Measurements from ENCODE around the gene PXN.

The PXN gene

DNA sequence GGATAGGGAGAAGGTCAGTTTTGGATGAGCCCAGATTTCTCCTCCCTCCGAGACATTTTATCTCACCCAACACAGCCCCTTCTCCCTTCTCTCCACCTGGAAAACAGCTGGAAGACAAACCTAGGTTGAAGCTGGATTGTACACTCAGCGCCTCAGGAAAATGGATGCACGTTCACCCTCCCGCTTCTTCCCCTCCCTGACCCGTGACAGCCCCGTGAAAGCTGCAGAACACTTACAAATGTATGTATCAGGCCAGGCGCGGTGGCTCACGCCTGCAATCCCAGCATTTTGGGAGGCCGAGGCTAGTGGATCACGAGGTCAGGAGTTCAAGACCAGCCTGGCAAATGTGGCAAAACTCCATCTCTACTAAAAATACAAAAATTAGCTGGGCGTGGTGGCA, 22.0 kb upstream of the PXN start:
- no peak overlapping the region for H3K27ac ChIP-seq
- TF ChIP-seq, protein P1, sequence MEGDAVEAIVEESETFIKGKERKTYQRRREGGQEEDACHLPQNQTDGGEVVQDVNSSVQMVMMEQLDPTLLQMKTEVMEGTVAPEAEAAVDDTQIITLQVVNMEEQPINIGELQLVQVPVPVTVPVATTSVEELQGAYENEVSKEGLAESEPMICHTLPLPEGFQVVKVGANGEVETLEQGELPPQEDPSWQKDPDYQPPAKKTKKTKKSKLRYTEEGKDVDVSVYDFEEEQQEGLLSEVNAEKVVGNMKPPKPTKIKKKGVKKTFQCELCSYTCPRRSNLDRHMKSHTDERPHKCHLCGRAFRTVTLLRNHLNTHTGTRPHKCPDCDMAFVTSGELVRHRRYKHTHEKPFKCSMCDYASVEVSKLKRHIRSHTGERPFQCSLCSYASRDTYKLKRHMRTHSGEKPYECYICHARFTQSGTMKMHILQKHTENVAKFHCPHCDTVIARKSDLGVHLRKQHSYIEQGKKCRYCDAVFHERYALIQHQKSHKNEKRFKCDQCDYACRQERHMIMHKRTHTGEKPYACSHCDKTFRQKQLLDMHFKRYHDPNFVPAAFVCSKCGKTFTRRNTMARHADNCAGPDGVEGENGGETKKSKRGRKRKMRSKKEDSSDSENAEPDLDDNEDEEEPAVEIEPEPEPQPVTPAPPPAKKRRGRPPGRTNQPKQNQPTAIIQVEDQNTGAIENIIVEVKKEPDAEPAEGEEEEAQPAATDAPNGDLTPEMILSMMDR (conservative IDR thresholded peaks at IDR 0.05): no peak

DNA sequence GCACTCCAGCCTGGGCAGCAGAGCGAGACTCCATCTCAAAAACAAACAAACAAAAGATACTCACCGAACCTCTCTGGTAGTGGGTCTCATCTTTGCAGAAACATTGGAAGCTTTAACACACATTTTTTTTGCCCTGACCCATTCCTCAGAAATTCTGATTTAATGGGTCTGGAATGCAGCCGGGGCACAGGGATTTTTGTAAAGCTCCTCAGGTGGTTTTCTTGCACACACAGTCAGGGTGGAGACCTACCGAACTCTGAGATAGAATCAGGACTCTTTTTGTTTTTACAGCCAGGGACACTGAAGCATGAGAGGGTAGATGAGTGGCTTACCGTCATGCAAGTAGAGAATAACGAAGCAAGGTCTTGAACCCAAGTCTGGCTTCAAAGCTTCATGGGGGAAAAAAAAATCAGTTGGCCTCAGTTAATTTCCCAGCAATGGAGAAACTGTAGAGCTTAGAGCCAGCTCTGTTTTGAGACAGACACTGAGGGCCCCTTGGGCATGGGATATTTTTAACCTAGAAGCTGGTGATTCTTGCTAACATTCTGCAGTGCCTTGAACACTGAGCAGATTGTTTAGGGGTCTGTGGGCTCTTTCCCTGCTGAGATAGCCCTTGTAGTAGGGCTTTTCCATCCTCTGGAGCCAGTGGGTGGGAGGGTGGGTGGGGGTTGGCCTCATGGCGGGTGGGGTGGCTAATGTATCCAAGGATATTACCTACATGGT, 21.4 kb upstream of the PXN start:
- TF ChIP-seq, protein P1 (conservative IDR thresholded peaks at IDR 0.05): no peak
- H3K27ac ChIP-seq: no peak overlapping the region

DNA sequence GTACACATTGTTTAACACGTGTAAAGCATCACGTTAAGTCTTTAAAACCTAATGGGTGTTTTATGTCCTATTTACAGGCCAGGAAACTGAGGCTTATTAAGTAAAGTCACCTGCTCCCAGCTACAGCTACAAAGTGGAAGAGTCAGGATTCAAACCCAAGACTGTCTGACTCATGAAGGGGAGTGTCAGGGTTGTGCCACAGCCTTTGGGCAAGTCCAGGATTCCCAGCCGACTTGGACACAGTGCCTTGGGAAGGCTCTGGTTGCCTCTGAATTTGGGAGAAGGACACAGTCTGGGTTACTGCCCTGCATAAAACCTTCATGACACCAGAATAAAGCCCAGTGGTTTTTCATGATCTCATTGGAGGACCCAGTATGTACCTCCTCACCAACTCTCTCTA, 18.9 kb upstream of the PXN start:
- no peak overlapping the region for H3K27ac ChIP-seq
- TF ChIP-seq, protein P1 (conservative IDR thresholded peaks at IDR 0.05): no peak

DNA sequence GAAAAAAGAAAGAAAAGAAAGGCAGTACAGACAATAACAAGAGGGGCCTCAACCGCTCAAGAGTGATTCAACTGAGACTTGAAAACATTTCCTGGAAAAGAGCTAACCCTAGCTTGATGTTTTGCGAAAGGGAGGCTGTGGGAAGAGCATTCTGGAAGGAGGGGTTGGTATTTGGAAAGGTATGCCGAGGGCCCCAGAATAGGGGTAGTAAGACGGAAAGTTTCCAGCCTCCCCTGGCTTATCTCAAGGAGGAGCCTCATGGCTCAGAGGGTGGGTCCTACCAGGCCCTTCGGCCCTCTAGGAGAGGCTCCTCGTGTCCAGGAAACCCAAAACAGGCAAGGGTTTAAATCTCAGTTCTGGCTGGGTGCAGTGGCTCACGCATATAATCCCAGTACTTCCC, 17.8 kb upstream of the PXN start:
- H3K27ac ChIP-seq: no peak overlapping the region
- TF ChIP-seq, protein P1 (conservative IDR thresholded peaks at IDR 0.05): no peak

DNA sequence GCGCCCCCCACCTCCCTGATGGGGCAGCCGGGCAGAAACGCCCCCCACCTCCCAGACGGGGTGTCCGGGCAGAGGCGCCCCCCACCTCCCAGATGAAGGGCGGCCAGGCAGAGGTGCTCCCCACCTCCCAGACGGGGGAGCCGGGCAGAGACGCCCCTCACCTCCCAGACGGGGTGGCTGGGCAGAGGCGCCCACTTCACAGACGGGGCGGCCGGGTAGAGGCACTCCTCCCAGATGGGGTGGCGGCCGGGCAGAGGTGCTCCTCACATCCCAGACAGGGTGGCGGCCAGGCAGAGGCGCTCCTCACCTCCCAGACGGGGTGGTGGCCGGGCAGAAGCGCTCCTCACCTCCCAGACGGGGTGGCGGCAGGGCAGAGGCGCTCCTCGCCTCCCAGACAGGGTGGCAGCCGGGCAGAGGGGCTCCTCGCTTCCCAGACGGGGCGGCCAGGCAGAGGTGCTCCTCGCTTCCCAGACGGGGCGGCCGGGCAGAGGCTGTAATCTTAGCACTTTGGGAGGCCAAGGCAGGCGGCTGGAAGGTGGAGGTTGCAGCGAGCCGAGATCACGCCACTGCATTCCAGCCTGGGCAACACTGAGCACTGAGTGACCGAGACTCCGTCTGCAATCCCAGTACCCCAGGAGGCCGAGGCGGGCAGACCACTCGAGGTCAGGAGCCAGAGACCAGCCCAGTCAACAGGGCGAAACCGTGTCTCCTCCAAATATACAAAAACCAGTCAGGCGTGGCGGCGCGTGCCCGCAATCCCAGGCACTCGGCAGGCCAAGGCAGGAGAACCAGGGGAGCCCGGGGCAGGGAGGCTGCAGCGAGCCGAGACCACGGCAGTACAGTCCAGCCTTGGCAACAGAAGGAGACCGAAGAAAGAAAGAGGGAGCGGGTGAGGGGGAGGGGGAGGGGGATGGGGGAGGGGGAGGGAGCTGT, 12.9 kb upstream of the PXN start:
- TF ChIP-seq, protein P1 (conservative IDR thresholded peaks at IDR 0.05): no peak
- no peak overlapping the region for H3K27ac ChIP-seq

DNA sequence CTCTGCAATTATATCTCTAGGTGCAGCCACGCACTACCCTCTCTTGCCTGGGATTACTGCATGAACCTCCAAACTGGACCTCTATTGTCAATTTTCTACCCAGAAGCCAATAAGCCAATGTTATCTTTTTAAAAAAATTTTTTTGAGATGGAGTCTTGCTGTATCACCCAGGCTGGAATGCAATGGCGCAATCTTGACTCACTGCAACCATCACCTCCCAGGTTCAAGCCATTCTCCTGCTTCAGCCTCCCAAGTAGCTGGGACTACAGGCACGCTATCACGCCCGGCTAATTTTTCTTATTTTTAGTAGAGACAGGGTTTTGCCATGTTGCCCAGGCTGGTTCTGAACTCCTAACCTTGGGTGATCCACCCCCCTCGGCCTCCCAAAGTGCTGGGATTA, 11.2 kb upstream of the PXN start:
- H3K27ac ChIP-seq: no peak overlapping the region

DNA sequence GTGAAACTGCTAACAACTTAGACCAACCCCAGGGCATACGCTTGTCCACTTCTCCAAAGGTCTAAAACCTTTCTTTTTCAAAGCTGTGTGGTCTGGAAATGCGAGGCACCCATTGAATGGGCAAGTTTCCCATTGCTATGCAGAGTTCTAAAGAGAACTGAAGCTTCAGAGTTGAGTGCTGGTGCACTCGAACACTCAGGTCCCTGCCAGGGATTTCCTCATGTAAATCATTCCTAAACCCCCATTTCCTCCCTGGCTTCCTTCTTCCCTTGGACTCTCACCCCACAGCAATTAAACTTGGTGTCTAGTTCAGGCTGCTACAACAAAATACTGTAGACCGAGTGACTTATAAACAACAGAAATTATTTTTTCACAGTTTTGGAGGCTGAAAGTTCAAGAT, 2.2 kb upstream of the PXN start:
- TF ChIP-seq, protein P1 (conservative IDR thresholded peaks at IDR 0.05): no peak
- no peak overlapping the region for H3K27ac ChIP-seq

More for the DNA sequence above, 11.2 kb upstream of the PXN start:
- TF ChIP-seq, protein P1 (conservative IDR thresholded peaks at IDR 0.05): no peak
